HepG2 (cell line): Measurements from ENCODE around the gene CHKA. TPM values are rescaled to one million over a fixed set of nuclear protein-coding genes. Genes with fewer than 3 reads are reported as not detected.

ENCODE experiments used
- AKAP8 ChIP-seq: sonication (generic); formaldehyde crosslinking; IDR thresholded peaks from 2 replicates; pipeline ENCODE4 v1.5.1; 2020; ENCODE audit warnings: mild to moderate bottlenecking, missing genetic modification reagents
- CBX2 ChIP-seq, 2 experiments: fragments of 200-600 bp in 1 of 2; sonication (generic); formaldehyde crosslinking in 1 of 2; IDR thresholded peaks; 2 replicates each; pipeline versions ENCODE4 v1.7.0 to v1.8.1; 2018 to 2022; ENCODE audit warnings: low read depth in 2 of 2, low read length in 1 of 2, mild to moderate bottlenecking in 1 of 2, missing genetic modification reagents in 1 of 2
- GABPB1 ChIP-seq: IDR thresholded peaks from 2 replicates; pipeline ENCODE4 v1.6.1; 2016; ENCODE audit warnings: mild to moderate bottlenecking, missing genetic modification reagents, moderate library complexity, missing compliant biosample characterization
- HIC2 ChIP-seq: sonication (generic); formaldehyde crosslinking; IDR thresholded peaks from 2 replicates; pipeline ENCODE4 v1.9.0; 2022; ENCODE audit warnings: low read depth, missing genetic modification reagents
- LCORL ChIP-seq, 2 experiments: fragments of 450-650 bp in 1 of 2; sonication (generic) in 1 of 2; formaldehyde crosslinking in 1 of 2; IDR thresholded peaks; 2 replicates each; pipeline versions ENCODE4 v1.5.0 to v1.6.1; 2017 to 2020; ENCODE audit warnings: antibody characterized with exemption in 1 of 2, missing genetic modification reagents in 1 of 2
- MXI1 ChIP-seq: IDR thresholded peaks from 3 replicates; pipeline ENCODE4 v1.6.1; 2012; ENCODE audit warnings: low read depth, low read length, inconsistent platforms, borderline replicate concordance
- NCOA1 ChIP-seq: sonication (generic); formaldehyde crosslinking; IDR thresholded peaks from 2 replicates; pipeline ENCODE4 v1.9.0; 2021; ENCODE audit warnings: missing genetic modification reagents
- NCOR1 ChIP-seq: fragments of 200-600 bp; sonication (generic); IDR thresholded peaks from 2 replicates; pipeline ENCODE4 v1.7.0; 2017; ENCODE audit warnings: antibody characterized with exemption, low read length, borderline replicate concordance
- NPAS2 ChIP-seq: sonication (generic); formaldehyde crosslinking; IDR thresholded peaks from 2 replicates; pipeline ENCODE4 v1.8.0; 2022; ENCODE audit warnings: mild to moderate bottlenecking, missing genetic modification reagents, borderline replicate concordance
- SPEN ChIP-seq: sonication (generic); formaldehyde crosslinking; IDR thresholded peaks from 2 replicates; pipeline ENCODE4 v1.5.1; 2020; ENCODE audit warnings: low read depth, mild to moderate bottlenecking, missing genetic modification reagents
- TEAD3 ChIP-seq: optimal IDR thresholded peaks from 2 replicates; pipeline ENCODE3; 2016; ENCODE audit warnings: borderline replicate concordance
- TFDP1 ChIP-seq: IDR thresholded peaks from 2 replicates; pipeline ENCODE4 v1.6.1; 2016; ENCODE audit warnings: missing compliant biosample characterization, missing genetic modification reagents, borderline replicate concordance
- TP53 ChIP-seq: sonication (generic); formaldehyde crosslinking; conservative IDR thresholded peaks from 2 replicates; pipeline ENCODE4 v1.4.0; 2020; ENCODE audit warnings: missing genetic modification reagents
- TRIM22 ChIP-seq: fragments of 450-650 bp; IDR thresholded peaks from 2 replicates; pipeline ENCODE4 v1.6.1; 2017
- USF2 ChIP-seq, 2 experiments: sonication (generic) in 1 of 2; formaldehyde crosslinking in 1 of 2; IDR thresholded peaks; 2 replicates each; pipeline versions ENCODE4 v1.5.1 to v1.6.1; 2011 to 2020; ENCODE audit warnings: borderline replicate concordance in 1 of 2, low read depth in 1 of 2, low read length in 1 of 2, mild to moderate bottlenecking in 1 of 2, missing genetic modification reagents in 1 of 2, moderate library complexity in 1 of 2
- ZFX ChIP-seq: sonication (generic); formaldehyde crosslinking; IDR thresholded peaks from 2 replicates; pipeline ENCODE4 v1.4.0; 2020; ENCODE audit warnings: mild to moderate bottlenecking, low read depth, missing genetic modification reagents, moderate library complexity
- ZNF136 ChIP-seq: sonication (generic); formaldehyde crosslinking; IDR thresholded peaks from 2 replicates; pipeline ENCODE4 v1.8.1; 2022; ENCODE audit warnings: low read depth, mild to moderate bottlenecking, moderate library complexity, missing genetic modification reagents
- ZNF451 ChIP-seq: sonication (generic); formaldehyde crosslinking; IDR thresholded peaks from 2 replicates; pipeline ENCODE4 v1.5.0; 2020; ENCODE audit warnings: mild to moderate bottlenecking, missing genetic modification reagents
- ZNF672 ChIP-seq: sonication (generic); formaldehyde crosslinking; IDR thresholded peaks from 2 replicates; pipeline ENCODE4 v1.8.1; 2022; ENCODE audit warnings: missing genetic modification reagents
- polyA plus RNA-seq, 8 experiments: library from polyadenylated mRNA; depleted of rRNA in 3 of 8; stranded (reverse) in 7 of 8; unstranded in 1 of 8; fragments of >200 nt; fragmentation: Illumina TruSeq in 4 of 8; extraction: Trizol in 4 of 8; gene quantifications; 2 replicates each; pipeline versions ENCODE4 v1.2.1 to v1.2.3, GENCODE V29; 2011 to 2016; ENCODE audit warnings: low read depth in 4 of 8, missing spikeins in 1 of 8, mixed read lengths in 1 of 8; ENCODE audit not compliant: insufficient read depth in 1 of 8
- total RNA-seq, 5 experiments: library from RNA; depleted of rRNA; stranded (reverse); fragments of >200 nt; fragmentation: Illumina TruSeq; extraction: Trizol; gene quantifications; 2 replicates each; pipeline ENCODE4 v1.2.3, GENCODE V29; 2016; ENCODE audit warnings: low read depth in 1 of 5

CHKA gene
- total and polyA plus RNA-seq, 2 of the 13 experiments (the other 11 are each of a cell fraction or from before 2014, with no cell fraction given), result 71.6 to 92.7 TPM

- TF ChIP-seq TEAD3 (peak; percentile 92), NPAS2 (no peak), CBX2 (IDR thresholded peaks at IDR 0.05; ENCODE audit: low read depth, low read length) (no peak), CBX2 (CRISPR knock-in tag; IDR thresholded peaks at IDR 0.05; ENCODE audit: low read depth) (no peak), GABPB1 (CRISPR knock-in tag) (peak; percentile 56), ZNF136 (CRISPR knock-in tag) (0 out of 2 replicates have a peak, but pooled peaks have one; percentile 31), SPEN (CRISPR knock-in tag) (peak; percentile 87), TP53 (no peak), USF2 (IDR thresholded peaks at IDR 0.05; ENCODE audit: low read depth, low read length) (peak; percentile 76), USF2 (CRISPR knock-in tag; IDR thresholded peaks at IDR 0.05; ENCODE audit: borderline replicate concordance) (peak; percentile 80; the same call in 1 of the 2 replicates), LCORL (IDR thresholded peaks at IDR 0.05) (no peak), LCORL (CRISPR knock-in tag; IDR thresholded peaks at IDR 0.05) (peak; percentile 89), NCOR1 (peak; percentile 68), ZNF672 (CRISPR knock-in tag) (no peak), AKAP8 (CRISPR knock-in tag) (peak; percentile 90; the same call in 1 of the 2 replicates), NCOA1 (CRISPR knock-in tag) (0 out of 2 replicates have a peak, but pooled peaks have one; percentile 63), HIC2 (CRISPR knock-in tag) (peak; percentile 96), ZNF451 (CRISPR knock-in tag) (peak; percentile 77; the same call in 1 of the 2 replicates), ZFX (CRISPR knock-in tag) (peak; percentile 61; the same call in 1 of the 2 replicates), TRIM22 (no peak), MXI1 (peak; percentile 98; the same call in 2 of the 3 replicates), TFDP1 (CRISPR knock-in tag) (peak; percentile 44; the same call in 1 of the 2 replicates)
These were observed 24.1 kb upstream of the CHKA start (continued) for GRCh38 chr11:68145120-68145866.
